NCI-H2227 treated with DMSO at 0.1 percent for 48 hours (cell line): ENCODE results near the gene MAPK8IP3.

ENCODE experiments used
- DNase-seq: peaks from one replicate; lab custom pipeline; 2025; lab: John Stamatoyannopoulos, UW

Gene MAPK8IP3

GRCh38 chr16:1678500-1679098, 27.4 kb upstream of the MAPK8IP3 start:
- DNase-seq, result peak; percentile 27

GRCh38 chr16:1680361-1680760, 25.6 kb upstream of the MAPK8IP3 start:
- DNase-seq, result no peak

DNA sequence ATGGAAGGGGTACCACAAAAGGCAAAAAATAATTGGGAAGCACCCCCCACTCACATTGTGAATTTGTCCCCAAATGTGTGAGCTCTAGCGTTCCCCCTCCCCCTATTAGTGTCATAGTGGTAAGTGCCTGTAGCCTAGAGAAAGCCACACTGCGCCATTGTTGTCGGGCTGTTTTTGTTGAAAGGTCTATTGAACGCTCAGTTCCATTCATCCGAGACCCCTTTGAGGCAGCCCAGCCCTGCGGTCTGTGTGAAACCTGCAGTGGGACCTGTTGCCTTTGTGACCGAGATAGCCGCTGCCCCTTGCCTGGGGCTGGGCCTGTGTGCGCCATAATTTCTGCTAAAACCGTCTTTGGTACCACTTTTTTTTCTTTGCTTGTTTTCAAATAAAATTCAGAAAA, 25.0 kb upstream of the MAPK8IP3 start:
- DNase-seq, result no peak

DNA sequence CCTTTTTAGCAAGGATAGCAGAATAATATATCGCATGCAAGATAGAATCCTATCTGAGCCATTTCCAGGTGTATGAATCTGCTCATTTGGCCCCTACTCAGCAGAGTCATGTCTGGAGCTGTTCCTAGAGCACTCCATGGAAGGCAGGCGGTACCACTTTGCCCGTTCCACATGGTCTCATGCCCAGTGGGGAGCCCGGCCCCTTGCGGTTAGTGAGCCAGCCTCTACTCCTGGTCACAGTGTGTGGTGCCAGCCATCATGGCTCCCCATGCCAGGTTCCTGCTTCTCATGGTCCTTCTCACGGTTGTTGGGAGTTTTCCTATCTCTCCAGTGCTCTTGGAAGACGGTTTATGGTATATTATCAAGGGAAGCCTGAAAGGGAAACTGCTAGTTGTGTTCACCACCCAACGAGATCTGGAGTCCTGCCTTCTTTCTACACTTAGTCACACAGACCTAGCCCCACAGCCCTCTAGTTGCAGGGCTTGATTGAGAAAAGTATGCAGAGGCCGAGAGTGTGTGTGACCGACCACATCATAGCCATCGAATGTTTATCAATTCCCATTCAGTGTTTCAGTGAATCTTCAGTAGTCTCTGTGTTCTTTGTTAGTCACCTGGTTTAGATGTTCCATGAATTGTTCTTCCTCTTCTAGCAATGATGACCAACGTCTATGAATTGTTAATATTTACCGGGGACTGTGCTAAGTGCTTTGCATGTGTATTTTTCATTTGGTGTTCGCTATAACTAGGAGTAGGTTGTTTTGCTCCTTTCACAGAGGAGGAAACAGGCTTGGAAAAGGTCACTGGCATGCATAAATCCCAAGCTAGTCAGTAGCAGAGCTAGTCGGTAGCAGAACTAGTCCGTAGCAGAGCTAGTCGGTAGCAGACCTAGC, 18.3 kb upstream of the MAPK8IP3 start:
- no peak for DNase-seq

DNA sequence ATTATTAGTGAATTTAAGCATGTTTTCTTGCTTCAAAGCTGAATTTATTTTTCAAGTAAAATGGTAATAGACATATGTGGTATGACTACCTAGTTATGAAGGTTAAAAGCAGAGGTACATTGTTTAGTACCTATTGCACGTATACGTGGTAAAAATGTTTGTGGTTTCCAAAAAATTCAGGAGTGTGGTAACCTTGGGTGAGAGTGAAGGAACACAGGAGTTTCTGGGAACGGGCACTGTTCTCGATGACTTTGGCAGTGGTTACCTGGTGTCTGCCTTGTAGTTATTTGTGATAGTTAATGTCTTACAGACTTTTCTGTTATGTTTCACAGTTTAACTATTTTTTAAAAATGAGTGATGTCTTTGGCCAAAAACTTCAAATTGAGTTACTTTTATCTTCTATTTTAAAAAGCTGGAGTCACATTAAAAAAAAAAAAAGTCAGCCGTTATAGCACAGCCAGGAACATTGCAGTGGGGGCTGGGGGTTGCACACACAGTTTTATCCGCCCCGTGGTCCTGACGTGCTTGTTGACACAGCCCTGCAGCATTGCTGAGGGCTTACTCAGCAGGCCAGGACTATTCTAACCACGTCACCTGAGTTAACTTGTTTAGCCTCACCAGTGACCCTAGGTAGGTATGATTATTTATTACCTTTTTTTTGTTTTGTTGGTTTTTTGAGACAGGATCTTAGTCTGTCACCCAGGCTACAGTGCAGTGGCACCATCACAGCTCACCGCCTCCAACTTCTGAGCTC, 17.0 kb upstream of the MAPK8IP3 start:
- DNase-seq, result no peak

DNA sequence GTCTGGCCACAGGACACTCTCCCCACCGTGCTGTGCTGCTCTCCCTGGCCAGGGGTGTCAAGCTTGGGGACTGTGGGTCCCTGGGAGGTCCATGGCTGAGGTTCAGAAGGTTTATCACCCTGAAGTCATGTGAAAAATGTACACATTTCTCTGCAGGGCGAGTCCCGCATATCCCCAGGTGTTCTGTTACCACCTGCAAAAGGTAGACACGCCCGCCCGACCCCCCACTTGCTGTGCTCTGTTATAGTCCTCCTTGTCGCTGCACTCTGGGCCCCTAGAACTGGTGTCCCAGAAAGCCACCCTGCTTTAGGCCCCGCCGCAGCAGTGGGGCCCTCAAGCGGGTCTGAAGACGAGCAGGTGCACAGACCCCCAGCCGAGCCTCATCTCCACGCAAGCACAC, 16.1 kb upstream of the MAPK8IP3 start:
- no peak for DNase-seq

GRCh38 chr16:1690810-1691209, 15.2 kb upstream of the MAPK8IP3 start:
- DNase-seq, result no peak

GRCh38 chr16:1691276-1691675, 14.7 kb upstream of the MAPK8IP3 start:
- no peak for DNase-seq

GRCh38 chr16:1691956-1692355, 14.0 kb upstream of the MAPK8IP3 start:
- no peak for DNase-seq

DNA sequence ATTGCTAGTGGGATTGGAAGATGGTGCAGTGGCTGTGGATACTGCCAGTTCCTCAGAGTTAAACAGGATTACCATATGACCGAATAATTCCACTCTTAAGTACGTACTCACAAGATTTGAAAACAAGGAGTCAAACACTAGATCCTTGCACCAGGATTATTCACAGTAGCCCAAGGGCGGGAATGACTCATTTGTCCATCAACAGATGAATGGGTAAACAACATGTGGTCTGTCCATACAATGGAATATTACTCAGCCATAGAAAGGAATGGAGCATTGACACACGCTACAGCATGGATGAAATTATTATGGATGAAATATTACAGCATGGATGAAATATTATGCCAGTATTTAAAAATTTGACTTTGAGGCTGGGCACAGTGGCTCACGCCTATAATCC, 9.1 kb upstream of the MAPK8IP3 start:
- DNase-seq, result no peak

DNA sequence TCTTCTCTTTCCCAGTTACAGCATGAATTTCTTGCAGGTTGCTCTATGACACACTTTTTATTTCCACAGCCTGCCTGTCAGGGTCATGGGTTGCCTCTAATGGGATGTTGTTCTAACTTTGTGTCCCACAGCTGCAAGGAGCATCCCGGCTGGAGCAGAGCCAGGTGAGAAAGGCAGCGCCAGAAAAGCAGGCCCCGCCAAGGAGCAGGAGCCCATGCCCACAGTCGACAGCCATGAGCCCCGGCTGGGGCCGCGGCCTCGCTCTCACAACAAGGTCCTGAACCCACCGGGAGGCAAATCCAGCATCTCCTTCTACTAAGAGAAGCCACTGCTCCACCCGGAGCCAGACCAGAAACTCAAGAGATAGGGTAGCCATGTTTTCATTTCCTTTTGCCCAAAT, 7.3 kb upstream of the MAPK8IP3 start:
- DNase-seq, result no peak

DNA sequence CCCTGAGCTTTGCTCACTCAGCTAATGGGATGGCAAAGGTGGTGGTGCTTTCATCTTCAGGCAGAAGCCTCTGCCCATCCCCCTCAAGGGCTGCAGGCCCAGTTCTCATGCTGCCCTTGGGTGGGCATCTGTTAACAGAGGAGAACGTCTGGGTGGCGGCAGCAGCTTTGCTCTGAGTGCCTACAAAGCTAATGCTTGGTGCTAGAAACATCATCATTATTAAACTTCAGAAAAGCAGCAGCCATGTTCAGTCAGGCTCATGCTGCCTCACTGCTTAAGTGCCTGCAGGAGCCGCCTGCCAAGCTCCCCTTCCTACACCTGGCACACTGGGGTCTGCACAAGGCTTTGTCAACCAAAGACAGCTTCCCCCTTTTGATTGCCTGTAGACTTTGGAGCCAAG, 5.7 kb upstream of the MAPK8IP3 start:
- DNase-seq, result no peak

DNA sequence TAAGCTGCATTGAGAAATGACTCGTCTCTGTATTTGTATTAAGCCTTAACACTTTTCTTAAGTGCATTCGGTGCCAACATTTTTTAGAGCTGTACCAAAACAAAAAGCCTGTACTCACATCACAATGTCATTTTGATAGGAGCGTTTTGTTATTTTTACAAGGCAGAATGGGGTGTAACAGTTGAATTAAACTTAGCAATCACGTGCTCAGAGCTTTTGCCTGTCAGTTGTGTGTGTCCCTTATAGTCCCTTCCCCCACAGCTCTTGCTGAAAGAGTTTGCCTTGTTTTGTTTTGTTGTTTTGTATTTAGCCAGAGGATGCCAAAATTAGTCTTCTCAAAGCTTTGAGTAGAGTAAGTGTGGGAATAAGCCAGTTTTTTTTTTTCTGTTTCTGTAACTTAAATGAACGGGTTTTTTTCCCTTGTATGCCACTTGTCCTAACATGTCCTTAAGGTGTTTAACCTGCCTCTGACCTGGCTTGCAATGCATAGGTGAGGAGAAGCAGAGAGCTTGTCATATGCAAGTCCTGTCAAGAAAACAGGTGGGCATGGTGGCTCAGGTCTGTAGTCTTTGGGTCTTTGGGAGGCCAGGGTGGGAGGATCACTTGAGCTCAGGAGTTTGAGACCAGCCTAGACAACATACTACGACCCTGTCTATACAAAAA, 4.6 kb upstream of the MAPK8IP3 start:
- no peak for DNase-seq

DNA sequence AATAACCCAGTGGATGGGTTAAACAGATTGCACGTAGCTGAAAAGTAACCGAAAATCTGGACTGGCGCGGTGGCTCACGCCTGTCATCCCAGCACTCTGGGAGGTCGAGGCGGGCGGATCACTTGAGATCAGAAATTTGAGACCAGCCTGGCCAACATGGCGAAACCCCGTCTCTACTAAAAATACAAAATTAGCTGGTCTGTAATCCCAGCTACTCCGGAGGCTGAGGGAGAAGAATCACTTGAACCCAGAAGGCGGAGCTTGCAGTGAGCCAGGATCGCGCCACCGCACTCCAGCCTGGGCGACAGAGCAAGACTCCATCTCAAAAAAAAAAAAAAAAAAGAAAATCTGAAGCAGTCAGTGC, 689 bp upstream of the MAPK8IP3 start:
- DNase-seq, result peak; percentile 66

- DNase-seq, result no peak
Measured at GRCh38 chr16:1706386-1707192, 594 bp downstream of the MAPK8IP3 start.

DNA sequence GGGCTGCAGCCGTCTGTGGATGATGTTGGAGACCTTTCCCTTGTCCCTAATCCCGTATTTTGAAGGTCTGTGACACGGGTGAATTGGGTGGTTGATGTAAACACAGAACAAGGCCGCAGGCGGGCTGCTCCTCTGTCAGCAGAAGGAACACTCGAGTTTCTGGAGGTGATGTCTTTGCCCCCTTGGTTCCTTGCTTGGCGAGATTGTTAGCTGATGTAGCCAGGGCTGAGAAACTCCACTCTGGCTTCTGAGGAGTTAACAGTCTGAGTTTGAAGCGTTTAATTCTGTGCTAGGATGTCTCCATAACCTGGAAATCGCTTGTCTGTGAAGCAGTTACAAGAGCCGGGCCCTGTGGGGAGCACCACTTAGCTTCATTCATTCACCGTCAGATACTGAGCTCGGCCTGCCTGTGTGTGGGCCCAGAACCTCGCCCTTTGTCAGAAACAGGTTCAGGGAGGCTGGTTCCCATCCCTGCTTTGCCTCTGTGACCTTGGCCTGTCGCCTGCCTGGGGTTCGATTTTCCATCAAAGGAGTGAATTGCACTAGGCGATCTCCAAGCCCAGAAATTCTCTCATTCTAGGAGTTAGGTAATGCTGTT, 1.3 kb downstream of the MAPK8IP3 start:
- DNase-seq, result peak; percentile 15

- no peak for DNase-seq
Measured at GRCh38 chr16:1708083-1708767, 2.2 kb downstream of the MAPK8IP3 start.

DNA sequence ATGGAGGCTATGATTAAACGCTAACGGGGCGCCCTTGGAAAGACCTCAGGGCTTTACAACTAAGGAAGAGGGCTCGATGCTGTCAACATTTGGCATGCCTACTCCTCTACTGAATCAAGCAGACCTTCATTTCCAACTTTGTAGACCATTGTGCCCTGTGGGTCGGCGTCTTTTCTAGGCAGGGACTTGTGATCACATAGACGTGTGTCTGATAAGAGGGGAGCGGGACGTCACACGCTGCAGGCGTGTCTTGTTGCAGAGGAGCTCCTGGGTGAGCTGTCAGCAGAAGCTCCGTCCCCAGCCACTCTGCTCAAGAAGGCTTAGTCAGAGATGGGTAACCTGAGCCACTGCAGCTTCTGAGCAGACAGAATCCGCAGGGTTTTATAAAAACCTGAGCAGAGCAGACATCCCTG, 2.8 kb downstream of the MAPK8IP3 start:
- peak; percentile 36 for DNase-seq

DNA sequence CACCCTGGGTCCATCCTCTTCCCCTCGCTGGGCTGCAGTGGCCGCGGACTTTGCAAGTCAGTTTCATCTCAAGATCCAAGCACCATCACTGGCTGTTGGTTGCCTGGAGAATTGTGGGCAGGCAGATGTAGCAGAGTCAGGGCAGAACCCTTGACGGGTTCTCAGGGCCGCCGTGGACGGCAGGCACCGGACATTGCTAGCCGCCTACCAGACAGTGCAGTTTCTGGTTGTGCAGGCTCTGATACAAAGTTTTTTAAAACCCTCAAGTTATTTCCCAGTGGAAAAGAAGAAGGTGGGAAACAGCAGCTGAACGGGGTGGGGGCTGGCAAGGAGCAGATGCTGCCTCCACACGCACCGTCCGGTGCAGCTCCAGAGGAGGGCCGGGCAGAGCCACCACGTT, 3.4 kb downstream of the MAPK8IP3 start:
- no peak for DNase-seq

DNA sequence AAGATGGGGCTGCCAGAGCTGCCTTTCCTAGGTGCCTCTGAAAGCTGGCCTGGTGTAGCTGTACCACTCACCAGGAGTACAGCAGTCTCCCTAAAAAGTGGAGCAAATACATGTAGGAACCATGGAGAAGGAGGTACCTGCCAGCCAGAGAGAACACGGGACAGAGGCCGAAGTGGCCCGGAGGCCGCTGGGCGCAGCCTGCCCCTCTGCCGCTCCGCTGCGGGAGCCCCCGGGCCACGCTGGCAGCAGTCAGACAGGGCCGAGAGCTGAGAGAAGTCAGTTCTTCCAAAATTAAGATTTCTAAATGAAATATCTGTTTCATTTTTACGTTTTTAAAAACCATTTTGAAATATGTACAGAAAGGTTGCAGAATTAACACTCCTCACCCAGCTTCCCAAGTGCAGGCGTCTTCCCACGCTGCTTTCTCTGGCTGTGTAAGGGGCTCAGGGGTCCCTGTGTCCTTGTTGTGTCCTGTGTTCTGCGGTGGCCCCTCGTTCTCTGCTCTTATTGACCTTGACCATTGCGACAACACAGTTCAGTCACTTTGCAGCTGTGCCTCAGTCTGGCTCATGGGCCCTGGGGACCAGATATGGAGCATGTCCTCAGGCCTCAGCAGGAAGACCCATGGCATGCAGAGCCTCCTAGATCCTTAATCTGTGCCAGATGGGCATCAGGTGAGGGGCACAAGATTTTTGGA, 5.0 kb downstream of the MAPK8IP3 start:
- no peak for DNase-seq
